ENCODE results near the gene STS.
"Not testable (repeated sequence)": the region's sequence is repeated elsewhere in the genome, so short reads cannot be mapped to it uniquely, and the experiment has no call there.

STS gene

GRCh38 chrX:7154041-7154597 is 6.6 kb downstream of the STS start:
- Histone ChIP-seq H3K79me2 (ENCODE audit: control insufficient read depth, insufficient read depth, low read length, unreplicated experiment) (peaks cover 2% of the 10 kb centered on the region), H2AFZ (ENCODE audit: low read length, unreplicated experiment) (no peak overlapping the region), H3K36me3 (ENCODE audit: insufficient read depth, low read length) (no peaks in the 10 kb centered on the region), H3K27ac (ENCODE audit: low read depth, low read length) (no peak overlapping the region), H3K27me3 (ENCODE audit: insufficient read depth, low read length) (no peaks in the 10 kb centered on the region), H3K4me3 (ENCODE audit: low read depth, low read length) (no peak overlapping the region), H3K4me1 (ENCODE audit: control insufficient read depth, insufficient read depth, low read length, unreplicated experiment) (peaks cover 4% of the 10 kb centered on the region)

- Histone ChIP-seq H3K27ac (ENCODE audit: low read depth, low read length) (no peak overlapping the region), H3K4me3 (ENCODE audit: low read depth, low read length) (no peak overlapping the region), H2AFZ (ENCODE audit: low read length, unreplicated experiment) (no peak overlapping the region), H3K27me3 (ENCODE audit: insufficient read depth, low read length) (no peaks in the 10 kb centered on the region), H3K79me2 (ENCODE audit: control insufficient read depth, insufficient read depth, low read length, unreplicated experiment) (peaks cover 2% of the 10 kb centered on the region), H3K36me3 (ENCODE audit: insufficient read depth, low read length) (no peaks in the 10 kb centered on the region), H3K4me1 (ENCODE audit: control insufficient read depth, insufficient read depth, low read length, unreplicated experiment) (peaks cover 10% of the 10 kb centered on the region)
Observed at GRCh38 chrX:7155163-7155562, 7.7 kb downstream of the STS start.

- Histone ChIP-seq H3K79me2 (ENCODE audit: control insufficient read depth, insufficient read depth, low read length, unreplicated experiment) (no peaks in the 10 kb centered on the region), H3K4me1 (ENCODE audit: control insufficient read depth, insufficient read depth, low read length, unreplicated experiment) (peaks cover 10% of the 10 kb centered on the region)
Observed at GRCh38 chrX:7156879-7157278, 9.4 kb downstream of the STS start.

GRCh38 chrX:7158468-7158990 is 11.0 kb downstream of the STS start:
- Histone ChIP-seq H3K27ac (ENCODE audit: low read depth, low read length) (no peak overlapping the region), H2AFZ (ENCODE audit: low read length, unreplicated experiment) (no peak overlapping the region), H3K27me3 (ENCODE audit: insufficient read depth, low read length) (no peaks in the 10 kb centered on the region), H3K4me3 (ENCODE audit: low read depth, low read length) (no peak overlapping the region), H3K4me1 (ENCODE audit: control insufficient read depth, insufficient read depth, low read length, unreplicated experiment) (peaks cover 10% of the 10 kb centered on the region), H3K79me2 (ENCODE audit: control insufficient read depth, insufficient read depth, low read length, unreplicated experiment) (no peaks in the 10 kb centered on the region), H3K36me3 (ENCODE audit: insufficient read depth, low read length) (no peaks in the 10 kb centered on the region)

More at GRCh38 chrX:7156879-7157278, 9.4 kb downstream of the STS start:
- Histone ChIP-seq H3K4me3 (ENCODE audit: low read depth, low read length) (no peak overlapping the region), H2AFZ (ENCODE audit: low read length, unreplicated experiment) (no peak overlapping the region), H3K27ac (ENCODE audit: low read depth, low read length) (no peak overlapping the region), H3K27me3 (ENCODE audit: insufficient read depth, low read length) (no peaks in the 10 kb centered on the region), H3K36me3 (ENCODE audit: insufficient read depth, low read length) (no peaks in the 10 kb centered on the region)

GRCh38 chrX:7159149-7159861 is 11.8 kb downstream of the STS start:
- H3K79me2 ChIP-seq (ENCODE audit: control insufficient read depth, insufficient read depth, low read length, unreplicated experiment), result no peaks in the 10 kb centered on the region
- no peaks in the 10 kb centered on the region for H3K36me3 ChIP-seq (ENCODE audit: insufficient read depth, low read length)
- no peak overlapping the region for H2AFZ ChIP-seq (ENCODE audit: low read length, unreplicated experiment)
- H3K27ac ChIP-seq (ENCODE audit: low read depth, low read length), result no peak overlapping the region
- no peaks in the 10 kb centered on the region for H3K27me3 ChIP-seq (ENCODE audit: insufficient read depth, low read length)
- H3K4me3 ChIP-seq (ENCODE audit: low read depth, low read length), result no peak overlapping the region
- H3K4me1 ChIP-seq (ENCODE audit: control insufficient read depth, insufficient read depth, low read length, unreplicated experiment), result peaks cover 10% of the 10 kb centered on the region

GRCh38 chrX:7163146-7163677 is 15.7 kb downstream of the STS start:
- no peak overlapping the region for H2AFZ ChIP-seq (ENCODE audit: low read length, unreplicated experiment)
- H3K79me2 ChIP-seq (ENCODE audit: control insufficient read depth, insufficient read depth, low read length, unreplicated experiment), result no peaks in the 10 kb centered on the region
- H3K27ac ChIP-seq (ENCODE audit: low read depth, low read length), result no peak overlapping the region
- no peaks in the 10 kb centered on the region for H3K36me3 ChIP-seq (ENCODE audit: insufficient read depth, low read length)
- H3K4me1 ChIP-seq (ENCODE audit: control insufficient read depth, insufficient read depth, low read length, unreplicated experiment), result peaks cover 10% of the 10 kb centered on the region
- H3K27me3 ChIP-seq (ENCODE audit: insufficient read depth, low read length), result no peaks in the 10 kb centered on the region
- no peak overlapping the region for H3K4me3 ChIP-seq (ENCODE audit: low read depth, low read length)

GRCh38 chrX:7164174-7164573 is 16.7 kb downstream of the STS start:
- Histone ChIP-seq H3K27ac (ENCODE audit: low read depth, low read length) (no peak overlapping the region), H2AFZ (ENCODE audit: low read length, unreplicated experiment) (no peak overlapping the region)

GRCh38 chrX:7168371-7168770 is 20.9 kb downstream of the STS start:
- Histone ChIP-seq H3K79me2 (ENCODE audit: control insufficient read depth, insufficient read depth, low read length, unreplicated experiment) (no peaks in the 10 kb centered on the region), H3K4me3 (ENCODE audit: low read depth, low read length) (no peak overlapping the region), H3K27me3 (ENCODE audit: insufficient read depth, low read length) (no peaks in the 10 kb centered on the region), H2AFZ (ENCODE audit: low read length, unreplicated experiment) (no peak overlapping the region), H3K4me1 (ENCODE audit: control insufficient read depth, insufficient read depth, low read length, unreplicated experiment) (no peaks in the 10 kb centered on the region), H3K36me3 (ENCODE audit: insufficient read depth, low read length) (no peaks in the 10 kb centered on the region), H3K27ac (ENCODE audit: low read depth, low read length) (no peak overlapping the region)

More at GRCh38 chrX:7164174-7164573, 16.7 kb downstream of the STS start:
- H3K4me3 ChIP-seq (ENCODE audit: low read depth, low read length), result no peak overlapping the region
- H3K27me3 ChIP-seq (ENCODE audit: insufficient read depth, low read length), result no peaks in the 10 kb centered on the region
- peaks cover 5% of the 10 kb centered on the region for H3K4me1 ChIP-seq (ENCODE audit: control insufficient read depth, insufficient read depth, low read length, unreplicated experiment)
- H3K36me3 ChIP-seq (ENCODE audit: insufficient read depth, low read length), result no peaks in the 10 kb centered on the region
- no peaks in the 10 kb centered on the region for H3K79me2 ChIP-seq (ENCODE audit: control insufficient read depth, insufficient read depth, low read length, unreplicated experiment)

- Histone ChIP-seq H3K4me3 (ENCODE audit: low read depth, low read length) (no peak overlapping the region), H2AFZ (ENCODE audit: low read length, unreplicated experiment) (no peak overlapping the region)
Observed at GRCh38 chrX:7169627-7170026, 22.1 kb downstream of the STS start.

GRCh38 chrX:7170898-7171297 is 23.4 kb downstream of the STS start:
- Histone ChIP-seq H3K4me3 (ENCODE audit: low read depth, low read length) (no peak overlapping the region), H3K4me1 (ENCODE audit: control insufficient read depth, insufficient read depth, low read length, unreplicated experiment) (no peaks in the 10 kb centered on the region), H3K27me3 (ENCODE audit: insufficient read depth, low read length) (no peaks in the 10 kb centered on the region), H3K79me2 (ENCODE audit: control insufficient read depth, insufficient read depth, low read length, unreplicated experiment) (no peaks in the 10 kb centered on the region), H2AFZ (ENCODE audit: low read length, unreplicated experiment) (no peak overlapping the region), H3K36me3 (ENCODE audit: insufficient read depth, low read length) (no peaks in the 10 kb centered on the region), H3K27ac (ENCODE audit: low read depth, low read length) (no peak overlapping the region)

More at GRCh38 chrX:7169627-7170026, 22.1 kb downstream of the STS start:
- Histone ChIP-seq H3K4me1 (ENCODE audit: control insufficient read depth, insufficient read depth, low read length, unreplicated experiment) (no peaks in the 10 kb centered on the region), H3K27ac (ENCODE audit: low read depth, low read length) (no peak overlapping the region), H3K79me2 (ENCODE audit: control insufficient read depth, insufficient read depth, low read length, unreplicated experiment) (no peaks in the 10 kb centered on the region), H3K27me3 (ENCODE audit: insufficient read depth, low read length) (no peaks in the 10 kb centered on the region), H3K36me3 (ENCODE audit: insufficient read depth, low read length) (no peaks in the 10 kb centered on the region)

GRCh38 chrX:7178859-7179258 is 31.3 kb downstream of the STS start:
- not testable (repeated sequence) for H3K4me1 ChIP-seq (ENCODE audit: control insufficient read depth, insufficient read depth, low read length, unreplicated experiment); H3K27ac ChIP-seq (ENCODE audit: low read depth, low read length); H3K4me3 ChIP-seq (ENCODE audit: low read depth, low read length); H2AFZ ChIP-seq (ENCODE audit: low read length, unreplicated experiment); H3K27me3 ChIP-seq (ENCODE audit: insufficient read depth, low read length); H3K79me2 ChIP-seq (ENCODE audit: control insufficient read depth, insufficient read depth, low read length, unreplicated experiment); H3K36me3 ChIP-seq (ENCODE audit: insufficient read depth, low read length)
